Astrocyte of the spinal cord (primary cell): ENCODE data around the gene ADCY1.

Source experiments
- DNase-seq: peaks from one replicate; pipeline ENCODE4 v3.0.0; 2011; ENCODE audit warnings: low read depth, low spot score
- H3K4me3 ChIP-seq: 2 replicates; pipeline ENCODE4 v1.5.1; 2011; ENCODE audit warnings: low read depth, mild to moderate bottlenecking, low read length, moderate library complexity
- CTCF ChIP-seq: IDR thresholded peaks from 2 replicates; pipeline ENCODE4 v1.5.1; 2012; ENCODE audit warnings: low read depth, mild to moderate bottlenecking, low read length, inconsistent platforms
- in situ Hi-C: cut with HindIII; loops from 2 replicates; pipeline ENCODE4 v1.10.0; 2017; ENCODE audit warnings: low sequenced_read_pairs

The ADCY1 gene

GRCh38 chr7:45663965-45664633 is 89.9 kb downstream of the ADCY1 start:
- in situ Hi-C loops, result no loop called here
- H3K4me3 ChIP-seq, result no peak overlapping the region
- DNase-seq, result no peak
- no peak for TF ChIP-seq CTCF

- DNase-seq, result no peak
- TF ChIP-seq CTCF, result no peak
- in situ Hi-C loops, result no loop called here
- no peak overlapping the region for H3K4me3 ChIP-seq
Measured at GRCh38 chr7:45665172-45665571, 91.0 kb downstream of the ADCY1 start.

GRCh38 chr7:45670227-45670626 is 96.1 kb downstream of the ADCY1 start:
- TF ChIP-seq CTCF, result no peak
- DNase-seq, result no peak
- in situ Hi-C loops, result no loop called here
- no peak overlapping the region for H3K4me3 ChIP-seq

GRCh38 chr7:45670717-45671116 is 96.5 kb downstream of the ADCY1 start:
- in situ Hi-C loops, result no loop called here
- TF ChIP-seq CTCF, result no peak
- no peak for DNase-seq
- no peak overlapping the region for H3K4me3 ChIP-seq

GRCh38 chr7:45677311-45677900 is 103.2 kb downstream of the ADCY1 start:
- H3K4me3 ChIP-seq, result no peak overlapping the region
- in situ Hi-C loops, result no loop called here
- no peak for DNase-seq
- no peak for TF ChIP-seq CTCF

GRCh38 chr7:45679516-45679915 is 105.3 kb downstream of the ADCY1 start:
- DNase-seq, result no peak
- no peak overlapping the region for H3K4me3 ChIP-seq
- TF ChIP-seq CTCF, result no peak
- in situ Hi-C loops, result no loop called here
